ENCODE data around the gene SLC29A1.

SLC29A1 gene

DNA sequence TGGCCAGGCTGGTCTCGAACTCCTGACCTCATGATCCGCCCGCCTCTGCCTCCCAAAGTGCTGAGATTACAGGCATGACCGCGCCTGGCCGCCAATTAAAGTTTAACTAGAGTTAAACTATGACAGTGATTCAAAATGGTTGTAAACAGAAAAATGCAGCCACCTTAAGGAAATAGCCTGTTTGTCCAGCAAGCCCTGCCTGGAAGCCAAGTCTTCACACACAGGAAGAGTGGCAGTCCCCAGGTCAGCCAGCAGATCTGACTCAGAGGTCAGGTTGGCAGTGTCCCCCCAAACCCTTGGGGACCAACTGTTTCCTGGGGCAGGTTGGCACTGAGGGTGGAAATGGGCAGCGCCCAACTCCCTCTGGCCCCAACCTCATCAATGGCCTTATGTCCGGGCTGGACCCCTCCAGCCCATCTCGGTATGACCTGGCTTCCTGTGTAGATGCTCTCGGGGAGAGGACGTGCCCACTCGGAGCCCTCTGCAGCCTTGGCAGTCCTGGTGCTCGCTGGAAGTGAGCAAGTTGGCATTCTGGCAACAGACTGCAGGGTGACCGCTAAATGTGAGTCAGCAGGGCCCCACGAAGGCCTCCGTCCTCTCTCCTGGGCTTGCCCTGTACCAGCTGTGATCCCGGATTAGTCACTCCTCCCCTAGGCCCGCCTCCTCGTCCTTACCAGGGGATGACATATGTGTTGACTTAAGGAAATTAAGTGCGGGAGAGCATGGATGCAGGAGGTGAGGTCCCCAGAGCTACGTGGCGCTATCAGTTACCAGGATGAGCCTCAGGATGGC lies 13.8 kb downstream of the SLC29A1 start:
- peak overlapping the region; percentile 75 for H3K4me3 ChIP-seq (ENCODE audit: insufficient read depth, low read depth, low read length, poor library complexity, severe bottlenecking)
- DNase-seq = peak; percentile 61 to 64 (median 61)
- H3K9me3 ChIP-seq (ENCODE audit: control insufficient read depth, low read length) = no peaks in the 10 kb centered on the region
- peaks cover 5% of the 10 kb centered on the region for H3K4me1 ChIP-seq (ENCODE audit: control insufficient read depth, insufficient read depth, low read length, poor library complexity, severe bottlenecking)
- no peaks in the 10 kb centered on the region for H3K27me3 ChIP-seq (replicated peaks; ENCODE audit: control insufficient read depth, insufficient read depth, low read length, poor library complexity, severe bottlenecking)
- peak overlapping the region; percentile 87 for H3K27ac ChIP-seq (ENCODE audit: insufficient read depth, low read length, poor library complexity, severe bottlenecking)
- H3K36me3 ChIP-seq (ENCODE audit: control insufficient read depth, insufficient read depth, low read length) = no peaks in the 10 kb centered on the region

- Histone ChIP-seq H3K27ac (ENCODE audit: insufficient read depth, low read length, poor library complexity, severe bottlenecking) (peak overlapping the region; percentile 87), H3K36me3 (ENCODE audit: control insufficient read depth, insufficient read depth, low read length) (no peaks in the 10 kb centered on the region), H3K27me3 (replicated peaks; ENCODE audit: control insufficient read depth, insufficient read depth, low read length, poor library complexity, severe bottlenecking) (no peaks in the 10 kb centered on the region), H3K4me1 (ENCODE audit: control insufficient read depth, insufficient read depth, low read length, poor library complexity, severe bottlenecking) (peaks cover 5% of the 10 kb centered on the region), H3K9me3 (ENCODE audit: control insufficient read depth, low read length) (no peaks in the 10 kb centered on the region), H3K4me3 (ENCODE audit: insufficient read depth, low read depth, low read length, poor library complexity, severe bottlenecking) (peak overlapping the region; percentile 75)
- peak; percentile 58 to 69 (median 62) for DNase-seq
These were observed 14.5 kb downstream of the SLC29A1 start for GRCh38 chr6:44237813-44238433.

- no peak overlapping the region for H3K27ac ChIP-seq (ENCODE audit: insufficient read depth, low read length, poor library complexity, severe bottlenecking)
- H3K27me3 ChIP-seq (replicated peaks; ENCODE audit: control insufficient read depth, insufficient read depth, low read length, poor library complexity, severe bottlenecking) = no peaks in the 10 kb centered on the region
- H3K9me3 ChIP-seq (ENCODE audit: control insufficient read depth, low read length) = no peaks in the 10 kb centered on the region
- H3K4me3 ChIP-seq (ENCODE audit: insufficient read depth, low read depth, low read length, poor library complexity, severe bottlenecking) = no peak overlapping the region
- no peaks in the 10 kb centered on the region for H3K36me3 ChIP-seq (ENCODE audit: control insufficient read depth, insufficient read depth, low read length)
- peaks cover 5% of the 10 kb centered on the region for H3K4me1 ChIP-seq (ENCODE audit: control insufficient read depth, insufficient read depth, low read length, poor library complexity, severe bottlenecking)
- no peak for DNase-seq
These were observed 15.4 kb downstream of the SLC29A1 start for GRCh38 chr6:44238687-44239350.

DNA sequence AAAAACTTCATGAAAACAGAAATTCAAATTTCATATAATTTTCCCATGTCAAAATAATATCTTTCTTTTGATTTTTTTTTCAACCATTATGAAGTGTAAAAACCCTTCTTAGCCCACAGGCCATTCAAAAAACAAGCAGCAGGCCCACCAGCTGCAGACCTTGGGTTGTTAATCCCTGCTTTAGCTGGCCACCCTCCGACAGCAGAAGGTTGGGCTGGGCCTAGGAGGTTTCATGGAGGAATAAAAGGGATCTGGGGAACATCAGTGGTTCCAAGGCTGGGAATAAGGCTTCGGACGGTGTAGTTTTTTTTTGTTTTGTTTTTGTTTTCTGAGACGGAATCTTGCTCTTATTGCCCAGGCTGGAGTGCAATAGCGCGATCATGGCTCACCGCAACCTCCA lies 19.9 kb downstream of the SLC29A1 start:
- no peaks in the 10 kb centered on the region for H3K9me3 ChIP-seq (ENCODE audit: control insufficient read depth, low read length)
- H3K4me1 ChIP-seq (ENCODE audit: control insufficient read depth, insufficient read depth, low read length, poor library complexity, severe bottlenecking) = peaks cover 10% of the 10 kb centered on the region
- H3K4me3 ChIP-seq (ENCODE audit: insufficient read depth, low read depth, low read length, poor library complexity, severe bottlenecking) = no peak overlapping the region
- DNase-seq = no peak
- H3K27ac ChIP-seq (ENCODE audit: insufficient read depth, low read length, poor library complexity, severe bottlenecking) = no peak overlapping the region
- no peaks in the 10 kb centered on the region for H3K27me3 ChIP-seq (replicated peaks; ENCODE audit: control insufficient read depth, insufficient read depth, low read length, poor library complexity, severe bottlenecking)
- peaks cover 1% of the 10 kb centered on the region for H3K36me3 ChIP-seq (ENCODE audit: control insufficient read depth, insufficient read depth, low read length)

- DNase-seq = no peak
- peaks cover 18% of the 10 kb centered on the region for H3K4me1 ChIP-seq (ENCODE audit: control insufficient read depth, insufficient read depth, low read length, poor library complexity, severe bottlenecking)
- peaks cover 21% of the 10 kb centered on the region for H3K36me3 ChIP-seq (ENCODE audit: control insufficient read depth, insufficient read depth, low read length)
- H3K27me3 ChIP-seq (replicated peaks; ENCODE audit: control insufficient read depth, insufficient read depth, low read length, poor library complexity, severe bottlenecking) = no peaks in the 10 kb centered on the region
- peak overlapping the region; percentile 83 for H3K27ac ChIP-seq (ENCODE audit: insufficient read depth, low read length, poor library complexity, severe bottlenecking)
- H3K9me3 ChIP-seq (ENCODE audit: control insufficient read depth, low read length) = no peaks in the 10 kb centered on the region
- H3K4me3 ChIP-seq (ENCODE audit: insufficient read depth, low read depth, low read length, poor library complexity, severe bottlenecking) = peak overlapping the region; percentile 80
These were observed 22.1 kb downstream of the SLC29A1 start for GRCh38 chr6:44245391-44245911.

DNA sequence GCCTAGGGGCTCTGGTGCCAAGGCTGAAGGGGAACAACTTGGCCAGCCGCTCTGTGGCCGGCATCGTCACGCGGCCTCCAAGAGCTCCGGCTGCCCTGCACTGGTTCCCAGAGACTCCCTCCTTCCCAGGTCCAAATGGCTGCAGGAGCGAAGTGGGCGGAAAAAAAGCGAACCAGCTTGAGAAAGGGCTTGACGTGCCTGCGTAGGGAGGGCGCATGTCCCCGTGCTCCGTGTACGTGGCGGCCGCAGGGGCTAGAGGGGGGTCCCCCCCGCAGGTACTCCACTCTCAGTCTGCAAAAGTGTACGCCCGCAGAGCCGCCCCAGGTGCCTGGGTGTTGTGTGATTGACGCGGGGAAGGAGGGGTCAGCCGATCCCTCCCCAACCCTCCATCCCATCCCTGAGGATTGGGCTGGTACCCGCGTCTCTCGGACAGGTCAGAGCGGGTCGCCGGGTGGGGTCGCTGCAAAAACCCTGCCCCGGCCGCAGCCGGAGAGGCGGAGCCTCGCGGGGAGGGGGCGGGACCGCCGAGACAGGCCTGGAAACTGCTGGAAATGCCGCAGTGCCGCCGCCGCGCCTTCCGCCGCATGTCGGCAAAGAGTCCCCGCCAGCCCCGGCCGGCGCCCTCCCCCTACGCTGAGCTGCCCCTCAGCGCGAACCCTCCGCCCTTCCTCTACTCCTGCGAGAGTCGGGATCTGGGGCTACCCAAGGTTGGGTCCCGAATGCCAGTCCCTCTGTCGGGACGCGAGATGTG lies 22.7 kb downstream of the SLC29A1 start:
- Histone ChIP-seq H3K9me3 (ENCODE audit: control insufficient read depth, low read length) (no peaks in the 10 kb centered on the region), H3K27me3 (replicated peaks; ENCODE audit: control insufficient read depth, insufficient read depth, low read length, poor library complexity, severe bottlenecking) (no peaks in the 10 kb centered on the region), H3K36me3 (ENCODE audit: control insufficient read depth, insufficient read depth, low read length) (peaks cover 27% of the 10 kb centered on the region), H3K4me1 (ENCODE audit: control insufficient read depth, insufficient read depth, low read length, poor library complexity, severe bottlenecking) (peaks cover 18% of the 10 kb centered on the region), H3K27ac (ENCODE audit: insufficient read depth, low read length, poor library complexity, severe bottlenecking) (peak overlapping the region; percentile 83), H3K4me3 (ENCODE audit: insufficient read depth, low read depth, low read length, poor library complexity, severe bottlenecking) (peak overlapping the region; percentile 80)
- peak; percentile 57 to 74 (median 66) for DNase-seq

- Histone ChIP-seq H3K4me3 (ENCODE audit: insufficient read depth, low read depth, low read length, poor library complexity, severe bottlenecking) (peak within 1 kb of the TSS; percentile 80), H3K4me1 (ENCODE audit: control insufficient read depth, insufficient read depth, low read length, poor library complexity, severe bottlenecking) (peaks cover 18% of the 10 kb centered on the region), H3K9me3 (ENCODE audit: control insufficient read depth, low read length) (no peaks in the 10 kb centered on the region), H3K36me3 (ENCODE audit: control insufficient read depth, insufficient read depth, low read length) (peaks cover 35% of the 10 kb centered on the region), H3K27ac (ENCODE audit: insufficient read depth, low read length, poor library complexity, severe bottlenecking) (peak within 1 kb of the TSS; percentile 83), H3K27me3 (replicated peaks; ENCODE audit: control insufficient read depth, insufficient read depth, low read length, poor library complexity, severe bottlenecking) (no peaks in the 10 kb centered on the region)
- DNase-seq = peak; percentile 95 to 96 (median 96)
These were observed 23.4 kb downstream of the SLC29A1 start, which contains the start of gene HSP90AB1 for GRCh38 chr6:44246663-44247337. TSS of gene HSP90AB1 (plus strand) at chr6:44247101. CDS start at chr6:44248630, 1,529 bp downstream.

DNA sequence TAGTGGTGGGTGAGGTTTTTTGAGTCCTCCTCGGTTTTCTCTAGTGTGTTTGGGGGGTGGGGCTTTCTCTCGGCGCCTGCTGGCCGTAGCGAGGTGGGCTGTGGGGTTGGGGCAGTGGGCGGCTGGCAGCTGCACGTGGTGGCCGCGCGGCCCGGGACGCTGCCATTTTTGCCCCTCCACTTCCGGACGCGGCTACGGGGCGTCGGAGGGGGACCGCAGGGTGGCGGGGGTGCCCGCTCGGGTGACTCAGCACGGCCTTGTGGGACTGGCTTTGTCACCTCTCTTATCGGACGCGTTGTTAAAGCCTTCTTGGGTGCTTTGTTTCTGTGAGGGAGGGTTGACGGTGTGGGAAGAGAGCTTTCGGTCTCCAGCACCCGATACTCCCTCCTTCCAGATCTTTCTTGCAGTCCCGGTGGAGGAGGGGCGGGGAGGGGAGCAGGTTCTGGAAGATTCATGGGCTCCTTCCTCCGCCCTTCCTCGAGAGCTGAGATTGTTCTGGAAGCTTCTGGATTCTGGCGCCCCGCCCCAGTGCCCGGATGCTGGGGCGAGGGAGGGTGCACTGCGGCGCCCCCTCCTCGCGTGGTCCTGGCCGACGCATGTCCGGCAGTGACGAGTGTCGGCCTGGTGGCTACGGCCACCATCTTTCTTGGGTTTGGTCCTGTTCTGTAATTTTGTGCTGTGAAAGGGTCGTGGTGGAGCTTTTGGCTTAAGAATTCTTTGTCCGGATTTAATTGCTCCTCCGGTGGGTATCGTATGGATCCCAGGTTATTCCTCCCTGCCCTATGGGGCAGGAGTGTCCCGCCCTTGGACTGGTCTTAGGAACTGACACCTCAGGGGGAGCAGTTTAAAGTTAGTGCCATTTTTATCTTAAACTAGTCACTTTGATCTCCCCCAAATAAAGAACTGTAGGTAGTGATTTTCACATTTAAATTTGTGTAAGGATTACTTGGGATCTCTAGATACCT lies 24.2 kb downstream of the SLC29A1 start:
- peaks cover 43% of the 10 kb centered on the region for H3K36me3 ChIP-seq (ENCODE audit: control insufficient read depth, insufficient read depth, low read length)
- H3K27ac ChIP-seq (ENCODE audit: insufficient read depth, low read length, poor library complexity, severe bottlenecking) = peak overlapping the region; percentile 83
- H3K4me3 ChIP-seq (ENCODE audit: insufficient read depth, low read depth, low read length, poor library complexity, severe bottlenecking) = peak overlapping the region; percentile 80
- no peaks in the 10 kb centered on the region for H3K27me3 ChIP-seq (replicated peaks; ENCODE audit: control insufficient read depth, insufficient read depth, low read length, poor library complexity, severe bottlenecking)
- peak; percentile 80 to 87 (median 86) for DNase-seq
- H3K9me3 ChIP-seq (ENCODE audit: control insufficient read depth, low read length) = no peaks in the 10 kb centered on the region
- H3K4me1 ChIP-seq (ENCODE audit: control insufficient read depth, insufficient read depth, low read length, poor library complexity, severe bottlenecking) = peaks cover 18% of the 10 kb centered on the region

Data from effector memory CD4-positive, alpha-beta T cell (primary cell).